Adrenal gland (tissue), 12 donors: Measurements from ENCODE around the gene CCDC92B. TPM values are rescaled to one million over a fixed set of nuclear protein-coding genes. Genes with fewer than 3 reads are reported as not detected.

ENCODE experiments used
- DNase-seq, 7 donors: peaks; one replicate each; pipeline ENCODE4 v3.0.0-alpha.2; 2019 to 2020
- H3K27ac ChIP-seq, 5 donors: fragments of 200-600 bp; sonication (generic) in 4 of 5; 1 replicate in 3 of 5; 2 replicates in 2 of 5; pipeline versions ENCODE4 v1.5.1 to v1.8.0; 2016 to 2020; ENCODE audit warnings: mild to moderate bottlenecking in 1 of 5
- H3K27me3 ChIP-seq: fragments of 200-600 bp; 2 replicates; pipeline ENCODE4 v1.8.0; 2021
- H3K36me3 ChIP-seq, 2 donors: fragments of 200-600 bp; replicated peaks in 1 of 2; 1 replicate in 1 of 2; 2 replicates in 1 of 2; pipeline versions ENCODE4 v1.5.1 to v1.8.0; 2018 to 2022
- H3K4me1 ChIP-seq, 2 donors: fragments of 200-600 bp; replicated peaks in 1 of 2; 1 replicate in 1 of 2; 2 replicates in 1 of 2; pipeline versions ENCODE4 v1.5.1 to v1.8.0; 2018 to 2021
- H3K4me3 ChIP-seq, 4 donors: fragments of 200-600 bp; sonication (generic) in 3 of 4; one replicate each; pipeline ENCODE4 v1.5.1; 2016 to 2018
- H3K9me3 ChIP-seq, 3 donors: fragments of 200-600 bp; sonication (generic) in 1 of 3; replicated peaks in 1 of 3; 1 replicate in 2 of 3; 2 replicates in 1 of 3; pipeline versions ENCODE4 v1.5.1 to v1.8.0; 2016 to 2021
- CTCF ChIP-seq, 6 experiments: fragments of 450-650 bp in 4 of 6; fragments of 200-600 bp in 2 of 6; sonication (generic) in 1 of 6; IDR thresholded peaks; 1 replicate in 5 of 6; 2 replicates in 1 of 6; pipeline versions ENCODE4 v1.5.1 to v1.8.0; 2016 to 2021; ENCODE audit warnings: antibody characterized with exemption in 6 of 6, mild to moderate bottlenecking in 2 of 6, moderate library complexity in 1 of 6
- POLR2A ChIP-seq, 2 donors: fragments of 450-650 bp; IDR thresholded peaks; one replicate each; pipeline ENCODE4 v1.6.1; 2017; ENCODE audit warnings: antibody characterized with exemption in 2 of 2, mild to moderate bottlenecking in 2 of 2, moderate library complexity in 1 of 2
- WGBS, 4 donors: extraction: QIAGEN DNeasy Blood & Tissue Kit in 2 of 4; methylation state at CpG; one replicate each; pipeline versions ENCODE4 v1.1.5 to v1.1.7; 2013 to 2017; 5-methylcytosine and 5-hydroxymethylcytosine counted together
- intact Hi-C, 2 donors: fragments of 100-400 bp; cut with DNase I; formaldehyde crosslinking; loops; one replicate each; pipeline versions ENCODE4 v1.14.1 to v1.15.0; 2022 to 2023
- polyA plus RNA-seq, 3 donors: library from polyadenylated mRNA; stranded (reverse); fragments of 200-250 nt in 2 of 3; fragments of 350-450 nt in 1 of 3; fragmentation: Illumina TruSeq in 1 of 3; extraction: RNeasy Lipid Tissue Mini Kit (QIAGEN cat#74804) in 1 of 3; gene quantifications; one replicate each; pipeline ENCODE4 v1.2.3, GENCODE V29; 2013 to 2014
- total RNA-seq, 9 donors: library from RNA; depleted of rRNA in 4 of 9; stranded (reverse); fragments of >200 nt in 4 of 9; fragments of 120-200 nt in 1 of 9; fragmentation: NEBNext Ultra II Directional in 1 of 9; extraction: Animal tissue kit (Norgen Biotek cat#: 25700) in 1 of 9; gene quantifications; one replicate each; pipeline versions ENCODE4 v1.1.0 to v1.2.4, GENCODE V29; 2013 to 2023
- donor health status: healthy with polysubstance abuse.
- donor health status: Bipolar disorder and iron deficiency.
- donor health status: DM: yes; HTN: yes; CAD: no.
- donor health status: DM: no; HTN: no; CAD: no.
- donor health status: DM: no; HTN: no; CAD: no.
- donor health status: DM: yes; HTN: yes; CAD: no.

The CCDC92B gene
- total and polyA plus RNA-seq, 12 donors = 0.10 to 4.7 (median 0.55) TPM; not detected in 3

- Histone ChIP-seq H3K36me3 (no peaks in the 10 kb centered on the region), H3K4me1 (peaks cover 65 to 75% of the 10 kb centered on the region in 2 donors), H3K27me3 (no peaks in the 10 kb centered on the region), H3K9me3 (no peaks in the 10 kb centered on the region), H3K4me3 (peak overlapping the region in 1 of 4 donors; percentile 86), H3K27ac (peak overlapping the region in 4 of 5 donors; percentile 79 to 96 (median 88))
- intact Hi-C loops = no loop called here
- WGBS, 4 donors = 42 to 60% (median 47%) methylated on average over 3 to 10 of the region's 10 CpGs
- peak; percentile 56 to 85 (median 83) for DNase-seq
- TF ChIP-seq POLR2A (IDR thresholded peaks at IDR 0.05) = peak in 1 of 2 donors; percentile 55
- TF ChIP-seq CTCF (IDR thresholded peaks at IDR 0.05) = no peak
These were observed 40.2 kb downstream of the CCDC92B start for GRCh38 chr17:2709183-2709661.

GRCh38 chr17:2708585-2709182 lies 40.8 kb downstream of the CCDC92B start:
- TF ChIP-seq POLR2A (IDR thresholded peaks at IDR 0.05) = no peak
- no peak for TF ChIP-seq CTCF (IDR thresholded peaks at IDR 0.05)

GRCh38 chr17:2707721-2708584 lies 41.5 kb downstream of the CCDC92B start:
- peak; percentile 82 to 92 (median 91) for DNase-seq
- WGBS, 4 donors = 40 to 69% (median 44%) methylated on average over 5 to 13 of the region's 13 CpGs
- peak; percentile 16 to 67 (median 52) for TF ChIP-seq CTCF (IDR thresholded peaks at IDR 0.05)
- peak in 1 of 2 donors; percentile 66 for TF ChIP-seq POLR2A (IDR thresholded peaks at IDR 0.05)
- intact Hi-C loops = no loop called here
- no peaks in the 10 kb centered on the region for H3K27me3 ChIP-seq
- peaks cover 0 to 9% of the 10 kb centered on the region in 2 donors for H3K36me3 ChIP-seq
- peak overlapping the region in 1 of 4 donors; percentile 86 for H3K4me3 ChIP-seq
- no peaks in the 10 kb centered on the region for H3K9me3 ChIP-seq
- H3K27ac ChIP-seq = peak overlapping the region; percentile 60 to 96 (median 86)
- peaks cover 72 to 82% of the 10 kb centered on the region in 2 donors for H3K4me1 ChIP-seq

More at GRCh38 chr17:2708585-2709182, 40.8 kb downstream of the CCDC92B start:
- 55 to 68% (median 57%) methylated on average over 10 to 21 of the region's 21 CpGs for WGBS, 4 donors
- Histone ChIP-seq H3K36me3 (peaks cover 0 to 2% of the 10 kb centered on the region in 2 donors), H3K9me3 (no peaks in the 10 kb centered on the region), H3K4me1 (peaks cover 71 to 81% of the 10 kb centered on the region in 2 donors), H3K27me3 (no peaks in the 10 kb centered on the region), H3K27ac (peak overlapping the region; percentile 71 to 96 (median 86)), H3K4me3 (peak overlapping the region in 1 of 4 donors; percentile 86)
- intact Hi-C loops = no loop called here
- DNase-seq = peak in 4 of 7 donors; percentile 40 to 49 (median 44)
